ENCODE data around the gene STX8.
"Not testable (repeated sequence)": the region's sequence is repeated elsewhere in the genome, so short reads cannot be mapped to it uniquely, and the experiment has no call there.

STX8 gene

GRCh38 chr17:9261081-9262012 is 314.3 kb downstream of the STX8 start:
- no peak for DNase-seq (ENCODE audit: low read depth in 2 of 2)

GRCh38 chr17:9259419-9259818 is 316.2 kb downstream of the STX8 start:
- no peak for DNase-seq (ENCODE audit: low read depth in 2 of 2)

GRCh38 chr17:9258115-9259015 is 317.3 kb downstream of the STX8 start:
- DNase-seq (ENCODE audit: low read depth in 2 of 2): no peak

- DNase-seq (ENCODE audit: low read depth in 2 of 2): not testable (repeated sequence)
Observed at GRCh38 chr17:9257630-9257965, 318.0 kb downstream of the STX8 start.

- no peak for DNase-seq (ENCODE audit: low read depth in 2 of 2)
Observed at GRCh38 chr17:9256751-9257629, 318.6 kb downstream of the STX8 start.

- DNase-seq (ENCODE audit: low read depth in 2 of 2): no peak
Observed at GRCh38 chr17:9256361-9256750, 319.3 kb downstream of the STX8 start.

GRCh38 chr17:9255833-9256232 is 319.8 kb downstream of the STX8 start:
- no peak for DNase-seq (ENCODE audit: low read depth in 2 of 2)

- no peak for DNase-seq (ENCODE audit: low read depth in 2 of 2)
Observed at GRCh38 chr17:9254841-9255240, 320.8 kb downstream of the STX8 start.

- DNase-seq (ENCODE audit: low read depth in 2 of 2): no peak
Observed at GRCh38 chr17:9253308-9253707, 322.3 kb downstream of the STX8 start.

- DNase-seq (ENCODE audit: low read depth in 2 of 2): no peak
Observed at GRCh38 chr17:9251273-9251672, 324.3 kb downstream of the STX8 start.

GRCh38 chr17:9249245-9249953 is 326.2 kb downstream of the STX8 start:
- DNase-seq (ENCODE audit: low read depth in 2 of 2): no peak

GRCh38 chr17:9247401-9247938 is 328.1 kb downstream of the STX8 start:
- no peak for DNase-seq (ENCODE audit: low read depth in 2 of 2)

- no peak for DNase-seq (ENCODE audit: low read depth in 2 of 2)
Observed at GRCh38 chr17:9244066-9245052, 331.3 kb downstream of the STX8 start.

- DNase-seq (ENCODE audit: low read depth in 2 of 2): no peak
Observed at GRCh38 chr17:9242983-9243382, 332.6 kb downstream of the STX8 start.

- no peak for DNase-seq (ENCODE audit: low read depth in 2 of 2)
Observed at GRCh38 chr17:9242497-9242881, 333.1 kb downstream of the STX8 start.

- no peak for DNase-seq (ENCODE audit: low read depth in 2 of 2)
Observed at GRCh38 chr17:9241774-9242496, 333.7 kb downstream of the STX8 start.

GRCh38 chr17:9241371-9241712 is 334.3 kb downstream of the STX8 start:
- no peak for DNase-seq (ENCODE audit: low read depth in 2 of 2)

- DNase-seq (ENCODE audit: low read depth in 2 of 2): no peak
Observed at GRCh38 chr17:9240659-9241370, 334.8 kb downstream of the STX8 start.

Data from activated CD4-positive, alpha-beta T cell treated with anti-CD3 and anti-CD28 coated beads for 24 hours (primary cell).